Stimulated activated naive CD8-positive, alpha-beta T cell treated with anti-CD3 and anti-CD28 coated beads, Interleukin-15, Interleukin-2, amounts not matched to agents 100 U/mL and 50 U/mL, for 24 hours (primary cell): Measurements from ENCODE around the gene RAD9A.
"Not testable (repeated sequence)": the region's sequence is repeated elsewhere in the genome, so short reads cannot be mapped to it uniquely, and the experiment has no call there.

Experiments
- ATAC-seq: fragments of 150-1000 bp; cut with Tn5 transposase; one replicate; pipeline ENCODE4 v1.10.0; 2021
- DNase-seq: peaks from one replicate; pipeline ENCODE4 v3.0.0; 2021

RAD9A gene

DNA sequence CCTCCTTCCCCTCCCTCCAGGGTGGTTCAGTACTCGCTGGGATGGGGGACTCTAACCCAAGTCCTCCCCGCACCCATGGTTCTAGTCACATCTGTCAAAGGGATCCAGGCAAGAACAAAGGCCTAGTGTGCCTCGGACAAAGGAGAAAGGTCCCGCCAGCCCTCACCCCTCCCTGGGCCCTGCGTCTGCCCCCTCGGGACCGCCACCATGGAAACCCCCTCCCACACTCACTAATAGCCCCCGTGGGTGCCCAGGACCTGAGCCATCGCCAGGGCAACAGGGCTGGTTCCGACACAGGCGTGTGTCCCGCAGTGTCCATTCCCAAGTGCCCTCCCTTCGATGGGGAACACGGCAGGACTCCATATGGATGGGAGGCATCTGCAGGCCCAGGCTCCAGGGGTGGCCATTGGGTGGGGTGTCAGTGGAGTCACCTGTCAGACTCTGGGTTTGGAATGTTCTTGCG, 18.6 kb downstream of the RAD9A start:
- DNase-seq (no peak), ATAC-seq (no peak)

DNA sequence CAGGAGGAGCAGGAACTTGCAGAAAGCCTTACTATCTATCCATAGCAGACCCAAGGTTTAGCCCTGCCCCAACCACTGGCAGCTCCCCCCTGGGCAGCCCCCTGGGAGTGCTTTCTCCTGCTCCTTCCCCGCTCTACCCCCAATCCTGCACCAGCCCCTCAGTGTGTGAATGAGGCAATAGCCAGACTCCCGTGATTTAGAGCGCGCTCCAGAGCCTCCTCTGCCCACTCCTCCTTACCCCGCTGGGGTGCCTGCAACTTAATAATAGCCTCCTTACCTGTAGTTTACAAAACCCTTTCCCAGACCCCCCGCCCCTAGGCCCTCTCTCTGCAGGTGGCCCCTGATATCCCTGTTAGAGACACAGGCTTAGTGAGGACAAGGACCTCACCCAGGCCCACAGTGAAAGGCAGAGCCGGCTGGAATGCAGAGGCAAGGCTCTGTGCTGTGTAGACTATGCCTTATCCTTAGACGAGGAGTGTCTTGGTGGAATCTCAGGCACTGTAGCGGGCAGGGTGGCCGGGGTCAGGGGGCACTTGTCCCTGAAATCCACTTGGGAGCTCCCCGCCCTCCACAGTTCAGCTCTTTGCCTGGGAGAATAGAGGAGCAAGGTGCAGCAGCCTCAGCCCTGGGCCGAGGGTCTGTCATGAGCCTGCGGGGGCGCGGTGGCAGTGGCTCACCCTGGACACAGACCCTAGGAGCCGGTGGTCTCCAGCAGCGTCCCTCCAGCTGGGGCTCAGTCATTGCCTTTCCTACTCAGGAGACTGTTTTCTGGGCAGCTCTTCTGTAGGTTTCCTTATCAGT, 19.4 kb downstream of the RAD9A start:
- no peak for DNase-seq

GRCh38 chr11:67411785-67412152, 20.0 kb downstream of the RAD9A start:
- peak; percentile 27 for DNase-seq
- ATAC-seq, result no peak

More for the DNA sequence above, 19.4 kb downstream of the RAD9A start:
- ATAC-seq, result no peak

GRCh38 chr11:67412495-67413179, 20.9 kb downstream of the RAD9A start:
- no peak for DNase-seq
- no peak for ATAC-seq

GRCh38 chr11:67413266-67413849, 21.6 kb downstream of the RAD9A start:
- DNase-seq (no peak), ATAC-seq (no peak)

DNA sequence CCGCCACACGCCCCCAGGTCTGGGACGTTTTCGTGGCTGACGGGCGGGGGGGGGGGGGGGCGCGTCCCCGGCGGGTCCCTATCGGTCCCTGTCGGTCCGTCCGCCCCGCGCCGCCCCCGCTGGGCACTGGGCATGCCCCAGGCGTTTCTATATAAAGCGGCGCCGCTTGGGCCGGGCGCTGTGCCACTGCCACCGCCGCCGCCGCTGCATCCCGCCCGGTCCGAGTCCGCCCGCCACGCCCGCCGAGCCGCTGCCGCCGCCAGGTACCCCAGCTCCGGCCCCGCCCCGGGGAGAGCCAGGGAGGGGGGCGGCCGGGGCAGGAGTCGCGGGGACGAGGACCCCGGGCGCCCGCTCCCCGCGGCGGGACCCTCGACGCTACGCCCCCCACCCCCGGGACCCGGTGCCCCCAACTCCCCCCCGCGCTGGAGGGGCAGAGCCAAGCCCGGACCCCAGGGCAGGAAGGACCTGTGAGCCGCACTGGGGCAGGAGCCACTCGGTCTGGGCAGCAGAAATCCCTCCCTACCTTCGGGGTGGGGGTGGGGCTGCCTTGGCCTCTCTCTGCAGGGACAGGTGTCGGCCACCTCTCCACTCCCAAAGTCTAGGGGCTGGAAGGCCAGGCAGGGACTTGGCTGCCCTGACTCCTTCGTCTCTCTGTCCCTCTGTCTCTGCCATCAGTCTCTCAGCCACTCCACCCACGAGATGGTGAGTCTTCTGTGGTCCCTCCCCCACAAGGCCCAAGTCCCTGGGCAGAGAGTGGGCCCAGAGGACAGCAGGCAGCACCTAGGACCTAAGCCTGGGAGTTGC, 23.9 kb downstream of the RAD9A start, which contains the start of gene CARNS1:
Gene CARNS1, plus strand, starts transcription at position 178 of the 804 bp plus-strand sequence. Its CDS starts 522 bp downstream, at position 700.
- DNase-seq (peak; percentile 30), ATAC-seq (no peak)

- ATAC-seq, result no peak
Observed at GRCh38 chr11:67416416-67417335, 24.9 kb downstream of the RAD9A start.

GRCh38 chr11:67417425-67417824, 25.6 kb downstream of the RAD9A start:
- ATAC-seq, result no peak
- no peak for DNase-seq

More at GRCh38 chr11:67416416-67417335, 24.9 kb downstream of the RAD9A start:
- DNase-seq, result peak; percentile 62

DNA sequence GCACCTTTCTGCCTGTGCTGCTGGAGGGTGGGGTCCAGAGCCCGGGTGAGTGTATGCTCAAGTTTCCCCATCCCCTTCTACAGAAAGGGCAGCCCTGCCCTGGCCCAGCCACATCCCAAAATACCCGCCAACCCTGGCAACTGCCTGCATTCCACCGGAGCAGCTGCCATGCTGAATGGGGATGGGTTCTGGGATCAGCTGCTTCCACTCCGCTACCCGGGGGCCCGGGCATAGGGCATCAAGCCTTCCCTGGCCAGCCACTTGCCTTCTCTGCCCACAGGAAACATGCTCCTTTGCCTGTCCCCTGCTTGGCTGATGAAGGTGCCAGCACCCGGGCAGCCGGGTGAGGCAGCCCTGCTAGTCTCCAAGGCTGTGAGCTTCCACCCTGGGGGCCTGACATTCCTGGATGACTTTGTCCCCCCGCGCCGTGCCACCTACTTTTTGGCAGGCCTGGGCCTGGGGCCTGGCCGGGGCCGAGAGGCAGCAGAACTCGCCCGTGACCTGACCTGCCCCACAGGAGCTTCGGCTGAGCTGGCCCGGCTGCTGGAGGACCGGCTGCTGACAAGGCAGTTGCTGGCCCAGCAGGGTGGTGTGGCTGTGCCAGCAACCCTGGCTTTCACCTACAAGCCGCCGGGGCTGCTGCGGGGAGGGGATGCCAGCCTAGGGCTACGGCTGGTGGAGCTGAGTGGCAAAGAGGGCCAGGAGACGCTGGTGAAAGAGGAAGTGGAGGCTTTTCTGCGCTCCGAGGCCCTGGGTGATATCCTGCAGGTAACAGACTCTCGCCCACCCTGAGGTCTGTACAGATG, 26.9 kb downstream of the RAD9A start:
- no peak for ATAC-seq
- peak; percentile 55 for DNase-seq

DNA sequence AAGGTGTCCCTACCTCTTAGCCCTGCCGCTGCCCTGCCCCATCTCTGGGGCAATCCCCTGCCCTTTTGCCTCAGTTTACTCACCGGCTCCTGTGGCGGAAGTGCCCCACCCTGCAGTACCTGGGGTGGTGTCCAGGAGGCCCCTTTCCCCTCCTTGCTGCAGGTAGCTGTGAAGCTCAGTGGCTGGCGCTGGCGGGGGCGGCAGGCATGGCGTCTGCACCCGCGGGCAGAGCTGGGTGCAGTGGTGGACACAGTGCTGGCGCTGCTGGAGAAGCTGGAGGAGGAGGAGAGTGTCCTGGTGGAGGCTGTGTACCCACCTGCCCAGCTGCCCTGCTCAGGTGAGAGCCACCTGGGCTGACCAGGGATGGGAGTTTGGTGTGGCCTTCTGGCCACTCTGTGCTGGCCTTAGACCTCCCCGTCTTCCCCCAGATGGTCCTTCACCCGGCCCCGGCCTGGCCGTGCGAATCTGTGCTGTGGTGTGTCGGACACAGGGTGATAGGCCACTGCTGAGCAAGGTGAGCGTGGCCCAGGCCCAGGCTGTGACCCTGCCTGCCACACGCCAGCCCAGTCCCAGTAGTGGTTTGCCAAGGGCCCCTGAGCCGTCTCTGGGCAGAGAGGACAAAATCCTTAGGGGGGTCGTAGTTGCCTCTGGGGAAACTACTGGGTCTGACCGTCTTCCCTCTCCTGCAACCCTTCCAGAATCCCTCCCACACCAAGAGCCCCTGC, 27.7 kb downstream of the RAD9A start:
- DNase-seq (peak; percentile 39), ATAC-seq (no peak)

DNA sequence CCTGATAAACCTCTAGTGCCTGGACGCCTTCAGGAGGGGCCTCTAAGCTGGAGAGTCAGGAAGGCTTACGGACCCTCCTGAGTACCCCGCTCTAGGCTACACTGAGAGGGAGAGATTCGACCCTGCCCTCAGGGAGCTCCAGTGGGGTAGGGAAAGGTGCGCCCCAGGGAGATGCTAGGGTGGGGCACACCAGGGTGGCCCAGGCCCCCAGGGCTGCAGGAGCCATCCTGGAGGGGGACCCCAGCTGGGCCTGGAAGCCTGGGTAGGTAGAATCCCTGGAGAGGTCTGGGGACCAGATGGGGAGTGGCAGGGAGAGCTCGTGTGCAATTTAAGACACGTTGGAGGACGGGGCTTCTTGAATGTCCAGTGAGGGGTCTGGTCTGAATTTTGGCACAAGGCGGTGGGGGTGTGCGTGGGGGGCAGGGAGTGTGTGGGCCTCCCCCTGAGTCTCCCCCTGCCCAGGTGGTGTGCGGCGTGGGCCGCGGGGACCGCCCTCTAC, 28.4 kb downstream of the RAD9A start:
- ATAC-seq (no peak), DNase-seq (peak; percentile 17)

- DNase-seq (peak; percentile 100), ATAC-seq (peak; percentile 91)
Observed at GRCh38 chr11:67420646-67421429, 29.1 kb downstream of the RAD9A start.

DNA sequence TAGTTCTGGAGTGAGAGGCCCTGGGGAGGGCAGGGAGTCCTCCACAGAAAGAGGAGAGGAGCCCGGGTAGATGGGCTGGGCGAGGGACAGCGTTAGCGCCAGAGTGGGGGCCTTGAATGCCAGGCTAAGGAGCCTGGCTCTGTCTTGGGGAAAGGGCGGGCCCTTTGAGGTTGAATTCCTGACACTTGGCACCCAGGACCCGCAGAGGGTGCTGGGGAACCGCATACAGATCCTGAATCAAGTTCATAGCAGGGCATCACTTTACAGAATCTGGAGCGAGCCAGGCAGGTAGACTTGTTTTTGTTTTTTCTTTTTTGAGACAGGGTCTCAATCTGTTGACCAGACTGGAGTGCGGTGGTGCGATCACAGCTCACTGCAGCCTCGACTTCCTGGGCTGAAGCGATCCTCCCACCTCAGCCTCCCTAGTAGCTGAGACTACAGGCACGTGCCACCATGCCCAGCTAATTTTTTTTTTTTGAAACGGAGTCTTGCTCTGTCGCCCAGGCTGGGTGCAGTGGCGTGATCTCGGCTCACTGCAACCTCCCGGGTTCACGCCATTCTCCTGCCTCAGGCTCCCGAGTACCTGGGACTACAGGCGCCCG, 29.7 kb downstream of the RAD9A start:
- no peak for DNase-seq
- no peak for ATAC-seq

DNA sequence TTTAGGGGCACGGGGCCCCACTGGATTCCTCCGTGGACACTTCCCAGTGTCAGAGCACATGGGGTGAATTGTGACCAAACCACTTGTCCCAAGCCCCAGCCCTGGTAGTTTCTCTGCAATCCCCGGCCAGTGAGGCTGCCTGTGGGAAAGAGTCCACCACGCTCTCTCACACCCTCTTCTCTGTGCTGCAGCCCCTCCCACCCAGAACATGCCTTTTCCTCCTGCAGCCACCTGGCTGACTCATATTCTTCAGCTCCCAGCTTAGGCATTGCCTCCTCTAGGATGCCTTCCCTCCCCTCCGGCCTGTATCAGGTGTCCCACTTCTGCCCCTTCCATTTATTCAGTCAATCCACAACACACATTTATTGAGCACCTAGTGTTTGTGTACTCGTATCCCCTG, 31.1 kb downstream of the RAD9A start:
- no peak for ATAC-seq
- no peak for DNase-seq

GRCh38 chr11:67423466-67423865, 31.7 kb downstream of the RAD9A start:
- ATAC-seq, result no peak

DNA sequence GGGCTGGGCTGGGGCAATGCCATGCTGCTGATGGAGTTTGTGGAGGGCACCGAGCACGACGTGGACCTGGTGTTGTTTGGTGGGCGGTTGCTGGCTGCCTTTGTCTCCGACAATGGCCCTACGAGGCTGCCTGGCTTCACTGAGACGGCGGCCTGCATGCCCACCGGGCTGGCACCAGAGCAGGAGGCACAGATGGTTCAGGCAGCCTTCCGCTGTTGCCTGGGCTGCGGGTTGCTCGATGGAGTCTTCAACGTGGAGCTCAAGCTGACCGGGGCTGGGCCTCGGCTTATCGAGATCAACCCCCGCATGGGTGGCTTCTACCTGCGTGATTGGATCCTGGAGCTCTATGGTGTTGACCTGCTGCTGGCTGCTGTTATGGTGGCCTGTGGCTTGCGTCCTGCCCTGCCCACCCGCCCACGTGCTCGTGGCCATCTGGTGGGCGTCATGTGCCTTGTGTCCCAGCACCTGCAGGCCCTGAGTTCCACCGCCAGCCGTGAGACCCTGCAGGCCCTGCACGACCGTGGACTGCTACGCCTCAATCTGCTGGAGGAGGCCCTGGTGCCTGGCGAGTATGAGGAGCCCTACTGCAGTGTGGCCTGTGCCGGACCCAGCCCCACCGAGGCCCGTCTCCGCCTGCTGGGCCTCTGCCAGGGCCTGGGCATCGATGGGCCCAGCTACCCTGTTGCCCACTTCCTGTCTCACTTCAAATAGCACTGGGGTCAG, 32.3 kb downstream of the RAD9A start:
- DNase-seq (no peak), ATAC-seq (no peak)

More at GRCh38 chr11:67423466-67423865, 31.7 kb downstream of the RAD9A start:
- DNase-seq, result no peak

DNA sequence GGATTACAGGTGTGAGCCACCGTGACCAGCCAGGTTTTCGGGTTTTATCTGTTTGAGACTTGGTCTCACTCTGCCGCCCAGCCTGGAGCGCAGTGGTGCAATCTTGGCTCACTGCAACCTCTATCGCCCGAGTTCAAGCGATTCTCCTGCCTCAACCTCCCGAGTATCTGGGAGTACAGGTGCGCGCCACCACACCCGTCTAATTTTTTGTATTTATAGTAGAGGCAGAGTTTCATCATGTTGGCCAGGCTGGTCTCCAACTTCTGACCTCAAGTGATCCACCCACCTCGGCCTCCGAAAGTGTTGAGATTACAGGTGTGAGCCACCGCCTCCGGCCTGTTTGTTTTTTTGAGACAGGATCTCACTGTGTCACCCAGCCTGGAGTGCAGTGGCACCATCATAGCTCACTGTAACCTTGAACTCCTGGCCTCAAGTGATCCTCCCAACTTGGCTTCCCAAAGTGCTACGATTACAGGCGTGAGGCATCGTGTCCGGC, 35.6 kb downstream of the RAD9A start:
- peak; percentile 37 for DNase-seq
- ATAC-seq, result not testable (repeated sequence)
